Muscle of arm (tissue), 14 donors: ENCODE results near the gene HSPBAP1. TPM values are rescaled to one million over a fixed set of nuclear protein-coding genes. Genes with fewer than 3 reads are reported as not detected.

Experiments used
- DNase-seq: peaks from one replicate; pipeline ENCODE4 v3.0.0-alpha.2; 2013
- long read RNA-seq, 11 donors: transcript quantifications; one replicate each; lab custom pipeline, GENCODE V29; 2026
- polyA plus RNA-seq, 12 donors: library from polyadenylated mRNA; unstranded; fragments of 120-200 nt; gene quantifications; one replicate each; pipeline ENCODE4 v1.2.1, GENCODE V29; 2013; ENCODE audit not compliant: insufficient read length in 12 of 12

The HSPBAP1 gene
- polyA plus RNA-seq, result 10 to 100 TPM in 3 of 12 donors, 1 to 10 TPM in 7, not detected in 2; 4.2 to 12.9 (median 7.2) TPM
- long read RNA-seq, donor 1, partial matches to known transcripts, result 0 of 2 reads
- long read RNA-seq, donor 1, other reads (novel, unspliced or antisense), result 0 of 2 reads
- long read RNA-seq, donor 2, result 0 reads
- long read RNA-seq, donor 3, partial matches to known transcripts, result 0 of 3 reads
- long read RNA-seq, donor 3, other reads (novel, unspliced or antisense), result 0 of 3 reads
- long read RNA-seq, donor 4, result 0 reads
- long read RNA-seq, donor 5, partial matches to known transcripts, result 0 of 1 reads
- long read RNA-seq, donor 5, other reads (novel, unspliced or antisense), result 0 of 1 reads
- long read RNA-seq, donor 6, partial matches to known transcripts, result 0 of 1 reads
- long read RNA-seq, donor 6, other reads (novel, unspliced or antisense), result 0 of 1 reads
- long read RNA-seq, donor 7, partial matches to known transcripts, result 0 of 2 reads
- long read RNA-seq, donor 7, other reads (novel, unspliced or antisense), result 0 of 2 reads
- long read RNA-seq, donor 8, partial matches to known transcripts, result 0 of 4 reads
- long read RNA-seq, donor 8, other reads (novel, unspliced or antisense), result 0 of 4 reads
- long read RNA-seq, donor 9, result 0 reads
- long read RNA-seq, donor 10, result 0 reads
- long read RNA-seq, donor 11, partial matches to known transcripts, result 0 of 3 reads
- long read RNA-seq, donor 11, other reads (novel, unspliced or antisense), result 0 of 3 reads

- peak; percentile 93 for DNase-seq
These were observed at the start of gene HSPBAP1 for GRCh38 chr3:122793568-122794416. TSS of gene HSPBAP1 (minus strand) at chr3:122793831. CDS start at chr3:122793680, 151 bp downstream.

GRCh38 chr3:122835590-122835989, 42.0 kb upstream of the HSPBAP1 start:
- DNase-seq, result no peak

DNA sequence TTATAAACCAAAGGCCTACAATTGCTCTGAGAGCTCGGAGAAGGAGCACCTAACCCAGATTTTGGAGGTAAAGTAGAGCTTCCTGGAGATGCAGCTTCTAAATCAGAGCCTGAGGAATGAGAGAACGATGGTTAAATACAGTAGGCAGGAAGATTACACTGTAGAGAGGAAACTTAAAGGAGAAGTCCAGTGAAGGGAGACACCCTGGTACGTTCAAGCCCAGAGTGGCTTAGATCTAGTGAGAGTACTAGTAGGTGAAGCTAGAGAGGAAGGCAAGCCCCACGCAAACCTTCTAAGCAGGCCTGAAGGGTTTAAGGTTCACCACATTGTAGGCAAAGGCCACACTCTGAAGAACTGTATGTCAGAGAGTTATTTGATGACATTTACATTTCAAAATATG, 34.6 kb upstream of the HSPBAP1 start:
- no peak for DNase-seq

DNA sequence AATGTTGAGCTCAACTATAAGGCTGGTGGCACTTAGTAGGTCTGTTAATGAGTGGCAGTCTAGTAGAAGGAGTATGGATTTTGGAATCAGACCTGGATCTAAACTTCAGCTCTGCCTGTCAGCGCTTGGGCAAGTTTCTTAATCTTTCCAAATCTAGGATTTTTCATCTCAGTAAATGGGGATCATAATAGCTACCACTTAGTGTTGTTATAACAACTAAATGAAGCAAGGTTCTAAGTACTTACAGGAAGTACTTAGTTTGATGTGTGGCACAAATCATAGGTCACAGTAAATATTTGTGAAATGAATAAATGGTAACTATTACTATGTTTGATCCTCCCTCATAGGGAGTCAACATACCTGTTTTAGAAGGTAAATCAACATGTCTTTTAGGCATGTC, 32.6 kb upstream of the HSPBAP1 start:
- DNase-seq, result no peak

DNA sequence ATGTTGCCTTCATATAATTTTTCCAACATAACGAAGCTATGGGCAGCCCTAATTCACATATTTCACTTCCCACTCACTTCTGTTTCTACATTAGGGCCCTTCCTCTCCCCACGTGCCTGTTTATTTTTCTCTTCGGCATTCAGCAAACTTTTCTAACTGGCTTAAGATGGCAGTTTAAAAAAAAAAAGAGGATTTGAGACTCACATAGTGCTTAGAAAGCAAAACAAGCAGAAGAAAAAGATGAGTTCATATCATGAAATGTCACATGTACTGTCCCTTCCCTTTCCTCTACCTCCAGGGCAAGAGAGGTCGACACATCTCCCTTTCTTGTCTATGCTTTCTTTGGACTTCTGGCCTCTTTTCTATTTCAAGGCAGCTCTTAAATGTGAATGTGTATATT, 31.8 kb upstream of the HSPBAP1 start:
- peak; percentile 1 for DNase-seq

GRCh38 chr3:122824465-122825381, 31.1 kb upstream of the HSPBAP1 start:
- no peak for DNase-seq

GRCh38 chr3:122816587-122816986, 23.0 kb upstream of the HSPBAP1 start:
- no peak for DNase-seq

DNA sequence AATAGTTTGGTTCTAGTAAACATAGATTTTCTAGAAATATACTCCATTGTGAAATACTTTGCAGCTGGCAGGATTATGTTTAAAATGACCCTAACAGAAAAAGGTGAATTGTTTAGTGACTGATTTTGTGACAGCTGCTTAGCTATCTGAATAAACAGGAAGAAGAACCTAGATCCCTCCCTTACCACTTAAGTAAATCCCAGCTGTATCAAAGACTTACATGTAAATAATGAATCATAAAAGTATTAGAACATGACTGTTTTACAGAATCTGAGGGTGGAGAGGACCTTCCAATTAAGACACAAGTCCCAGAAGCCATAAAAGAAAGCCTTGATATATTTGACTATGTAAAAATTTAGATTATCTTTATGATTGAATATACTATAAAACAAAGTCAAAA, 17.1 kb upstream of the HSPBAP1 start:
- DNase-seq, result no peak

DNA sequence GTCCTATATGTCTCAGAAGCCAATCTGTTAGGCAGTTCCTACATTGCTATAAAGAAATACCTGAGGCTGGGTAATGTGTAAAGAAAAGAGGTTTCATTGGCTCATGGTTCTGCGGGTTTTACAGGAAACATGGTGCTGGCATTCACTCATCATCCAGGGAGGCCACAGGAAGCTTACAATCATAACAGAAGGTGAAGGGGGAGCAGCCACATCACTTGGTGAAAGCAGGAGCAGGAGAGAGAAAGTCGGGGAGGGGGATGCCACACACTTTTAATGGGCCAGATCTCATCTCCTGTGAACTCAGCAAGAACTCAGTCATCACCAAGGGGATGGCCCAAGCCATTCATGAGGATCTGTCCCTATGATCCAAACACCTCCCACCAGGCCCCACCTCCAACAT, 10.3 kb upstream of the HSPBAP1 start:
- DNase-seq, result no peak

DNA sequence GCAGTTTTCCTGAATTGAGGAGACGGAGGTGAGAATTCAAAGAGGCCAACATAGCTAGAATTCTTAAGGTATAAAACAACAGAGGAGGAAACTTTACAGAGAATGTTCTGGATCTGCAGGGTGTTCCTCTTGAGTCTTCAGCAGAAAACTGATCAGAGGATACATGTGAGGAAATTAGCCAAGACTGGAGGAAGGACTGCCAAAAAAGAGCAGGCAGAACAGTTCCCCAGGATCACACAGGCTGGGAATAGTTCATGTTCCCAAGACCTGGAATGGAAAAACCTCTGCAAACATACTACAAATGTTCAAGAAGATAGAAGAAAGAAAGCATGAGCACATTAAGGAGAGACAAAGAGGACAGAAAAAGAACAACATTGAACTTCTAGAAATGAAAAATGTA, 8.7 kb upstream of the HSPBAP1 start:
- DNase-seq, result no peak

DNA sequence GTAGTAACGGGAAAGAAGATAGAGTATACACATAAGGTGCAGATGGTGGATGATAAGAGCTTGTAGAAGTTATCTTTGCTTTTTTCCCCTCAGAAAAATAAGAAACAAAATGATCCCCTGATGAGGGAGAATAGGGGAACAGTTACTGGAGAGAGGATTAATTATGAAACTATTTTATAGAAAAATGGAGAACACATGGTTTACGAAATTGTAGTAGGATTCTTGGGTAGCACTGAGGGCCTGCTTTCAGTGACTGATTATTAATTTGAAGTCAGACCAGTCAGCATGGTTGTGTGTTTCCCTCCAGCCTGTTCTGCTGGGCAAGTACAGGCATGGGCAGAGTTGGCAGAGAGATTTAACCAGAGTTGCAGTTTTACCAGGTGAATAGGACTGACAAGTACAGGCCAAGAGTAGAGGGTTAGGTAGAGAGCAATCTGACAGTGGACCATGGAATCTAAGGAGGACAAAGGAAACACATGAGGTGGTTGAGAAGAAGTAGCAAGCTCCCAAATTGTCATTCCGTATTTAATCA, 7.1 kb upstream of the HSPBAP1 start:
- no peak for DNase-seq

DNA sequence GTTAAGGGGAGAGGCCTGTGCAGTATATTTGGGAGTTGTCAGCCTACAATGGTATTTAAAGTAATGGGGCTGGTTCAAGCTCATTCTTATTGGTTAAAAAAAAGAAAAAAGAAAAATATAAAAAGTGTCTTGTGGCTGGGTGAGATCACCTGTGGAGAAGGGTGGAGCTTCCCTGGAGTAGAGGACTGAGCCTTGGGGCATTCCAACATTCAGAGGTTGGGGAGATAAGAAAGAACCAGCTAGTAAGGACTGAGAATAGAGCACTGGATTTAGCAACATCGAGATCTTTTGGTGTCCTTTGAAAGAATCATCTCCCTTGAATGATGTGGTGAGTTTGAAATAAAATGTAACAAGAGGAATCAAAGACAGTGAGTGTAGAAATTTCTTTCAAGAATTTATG, 6.4 kb upstream of the HSPBAP1 start:
- DNase-seq, result no peak

- no peak for DNase-seq
These were observed 5.7 kb upstream of the HSPBAP1 start for GRCh38 chr3:122799322-122799721.

DNA sequence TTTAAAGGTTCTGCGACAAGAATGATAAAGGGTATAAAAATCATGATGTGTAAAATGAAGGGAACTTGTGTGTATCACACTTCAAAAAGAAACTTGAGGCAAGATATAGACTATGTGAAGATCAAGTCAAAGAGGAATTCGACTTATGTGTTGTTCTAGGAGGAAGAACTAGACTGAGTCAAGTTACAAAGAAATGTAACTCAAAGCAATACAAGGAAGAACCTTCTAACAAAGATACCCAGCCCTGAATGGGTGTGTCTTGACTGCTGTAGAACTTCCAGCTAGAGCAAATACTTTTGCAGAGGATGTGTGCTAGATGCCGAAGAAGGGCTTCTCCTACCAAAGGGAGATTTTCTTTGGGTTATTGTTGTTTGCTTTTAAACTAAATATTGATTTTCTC, 3.7 kb upstream of the HSPBAP1 start:
- DNase-seq, result no peak

GRCh38 chr3:122795674-122796195, 2.1 kb upstream of the HSPBAP1 start:
- no peak for DNase-seq

GRCh38 chr3:122794779-122795673, 1.4 kb upstream of the HSPBAP1 start, which contains the start of gene SLC49A4:
TSS of gene SLC49A4 (plus strand) at chr3:122795069. CDS start at chr3:122795193, 124 bp downstream.
- DNase-seq, result peak; percentile 73

GRCh38 chr3:122794483-122794778, 800 bp upstream of the HSPBAP1 start:
- no peak for DNase-seq

- DNase-seq, result no peak
These were observed 3.9 kb downstream of the HSPBAP1 start for GRCh38 chr3:122789585-122790273.

DNA sequence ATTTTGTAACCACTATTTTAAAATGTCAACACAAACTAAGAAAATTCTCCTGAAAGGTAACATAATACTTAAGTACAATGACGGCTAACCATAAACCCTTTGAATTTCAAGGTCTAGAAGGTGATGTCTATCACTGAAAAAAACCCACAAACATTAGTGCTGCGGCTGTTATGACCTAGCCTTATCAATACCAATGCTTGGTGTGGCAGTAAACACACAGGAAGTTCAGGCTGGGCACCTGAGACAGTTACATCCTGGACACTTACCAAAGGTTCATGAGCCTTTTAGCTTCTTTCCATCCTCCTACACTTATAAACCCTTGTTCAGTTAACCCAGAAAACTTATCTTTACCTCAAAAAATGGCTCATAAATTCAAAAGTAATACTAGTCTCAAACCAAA, 5.8 kb downstream of the HSPBAP1 start:
- no peak for DNase-seq
